Nephron (organoid): Measurements from ENCODE around the gene HJV.

Experiments used
- H3K27ac Mint-ChIP-seq, 3 experiments: 2 replicates each; pipeline ENCODE4 v1.8.0; 2020; ENCODE audit warnings: mixed read lengths in 3 of 3, mild to moderate bottlenecking in 2 of 3, moderate library complexity in 1 of 3
- H3K27me3 Mint-ChIP-seq: 2 replicates; pipeline ENCODE4 v1.8.0; 2021; ENCODE audit warnings: low read depth, mild to moderate bottlenecking, moderate library complexity, mixed read lengths
- H3K36me3 Mint-ChIP-seq: 2 replicates; pipeline ENCODE4 v1.8.0; 2020; ENCODE audit warnings: low read depth, mixed read lengths
- H3K4me1 Mint-ChIP-seq: 2 replicates; pipeline ENCODE4 v1.8.0; 2020; ENCODE audit warnings: mixed read lengths
- H3K4me3 Mint-ChIP-seq, 3 experiments: 2 replicates each; pipeline ENCODE4 v1.8.0; 2020; ENCODE audit warnings: mild to moderate bottlenecking in 3 of 3, mixed read lengths in 3 of 3, moderate library complexity in 2 of 3
- H3K9me3 Mint-ChIP-seq: 2 replicates; pipeline ENCODE4 v1.8.0; 2020; ENCODE audit warnings: mixed read lengths
- CTCF ChIP-seq, 3 experiments: fragments of 200-600 bp; sonication (generic); IDR thresholded peaks; one replicate each; pipeline ENCODE4 v1.5.0; 2021; ENCODE audit warnings: antibody characterized with exemption in 3 of 3; ENCODE audit not compliant: unreplicated experiment in 3 of 3

Gene HJV

GRCh38 chr1:145979746-145980456 is 41.6 kb downstream of the HJV start:
- no peak overlapping the region for H3K27ac Mint-ChIP-seq
- H3K4me3 Mint-ChIP-seq, result no peak overlapping the region
- H3K9me3 Mint-ChIP-seq, result no peaks in the 10 kb centered on the region
- TF ChIP-seq CTCF (IDR thresholded peaks at IDR 0.05; ENCODE audit: unreplicated experiment in 3 of 3), result no peak
- H3K4me1 Mint-ChIP-seq, result peaks cover 39% of the 10 kb centered on the region
- H3K27me3 Mint-ChIP-seq, result no peaks in the 10 kb centered on the region
- no peaks in the 10 kb centered on the region for H3K36me3 Mint-ChIP-seq

GRCh38 chr1:145978854-145979745 is 42.4 kb downstream of the HJV start:
- peak; percentile 37 to 45 (median 38) for TF ChIP-seq CTCF (IDR thresholded peaks at IDR 0.05; ENCODE audit: unreplicated experiment in 3 of 3)

GRCh38 chr1:145978471-145978853 is 43.1 kb downstream of the HJV start:
- Mint-ChIP-seq H3K27me3 (no peaks in the 10 kb centered on the region), H3K4me1 (peaks cover 28% of the 10 kb centered on the region), H3K9me3 (no peaks in the 10 kb centered on the region), H3K27ac (no peak overlapping the region), H3K36me3 (no peaks in the 10 kb centered on the region), H3K4me3 (no peak overlapping the region)
- TF ChIP-seq CTCF (IDR thresholded peaks at IDR 0.05; ENCODE audit: unreplicated experiment in 3 of 3), result no peak

More at GRCh38 chr1:145978854-145979745, 42.4 kb downstream of the HJV start:
- no peak overlapping the region for H3K4me3 Mint-ChIP-seq
- H3K27me3 Mint-ChIP-seq, result no peaks in the 10 kb centered on the region
- H3K4me1 Mint-ChIP-seq, result peaks cover 34% of the 10 kb centered on the region
- no peaks in the 10 kb centered on the region for H3K9me3 Mint-ChIP-seq
- no peaks in the 10 kb centered on the region for H3K36me3 Mint-ChIP-seq
- H3K27ac Mint-ChIP-seq, result no peak overlapping the region

- no peak overlapping the region for H3K27ac Mint-ChIP-seq
- no peaks in the 10 kb centered on the region for H3K27me3 Mint-ChIP-seq
- H3K9me3 Mint-ChIP-seq, result no peaks in the 10 kb centered on the region
Observed at GRCh38 chr1:145977486-145978470, 43.8 kb downstream of the HJV start.

More at GRCh38 chr1:145977486-145978470, 43.8 kb downstream of the HJV start:
- peak; percentile 74 to 81 (median 81) for TF ChIP-seq CTCF (IDR thresholded peaks at IDR 0.05; ENCODE audit: unreplicated experiment in 3 of 3)
- Mint-ChIP-seq H3K4me3 (peak overlapping the region; percentile 61 to 72 (median 69)), H3K36me3 (no peaks in the 10 kb centered on the region), H3K4me1 (peaks cover 21% of the 10 kb centered on the region)
